Motor neuron (in vitro differentiated cells): ENCODE data around the gene CAMK1G. TPM values are rescaled to one million over a fixed set of nuclear protein-coding genes. Genes with fewer than 3 reads are reported as not detected.

Experiments used
- ATAC-seq, 8 experiments: fragments of 200-7000 bp; cut with Tn5 transposase; replicated peaks in 6 of 8; 2 replicates each; pipeline ENCODE4 v1.8.0; 2021; ENCODE audit warnings: mild to moderate bottlenecking in 8 of 8, moderate library complexity in 8 of 8
- H3K27ac ChIP-seq, 2 donors: fragments of 250-450 bp; sonication (Bioruptor Pico); 2 replicates each; pipeline ENCODE4 v1.9.0; 2021; ENCODE audit warnings: antibody characterized with exemption in 2 of 2, mild to moderate bottlenecking in 2 of 2, moderate library complexity in 1 of 2
- H3K4me1 ChIP-seq, 2 donors: fragments of 250-450 bp; sonication (Bioruptor Pico); replicated peaks in 1 of 2; 2 replicates each; pipeline ENCODE4 v1.6.1; 2021; ENCODE audit warnings: antibody characterized with exemption in 2 of 2, mild to moderate bottlenecking in 2 of 2, moderate library complexity in 1 of 2
- H3K4me3 ChIP-seq, 5 donors: fragments of 250-450 bp; sonication (Bioruptor Pico); 2 replicates each; pipeline ENCODE4 v1.9.0; 2021; ENCODE audit warnings: antibody characterized with exemption in 5 of 5, mild to moderate bottlenecking in 5 of 5, moderate library complexity in 4 of 5
- WGBS, 10 experiments: fragments of 450-650 bp; shearing (Covaris generic); methylation state at CpG; one replicate each; pipeline ENCODE4 v1.0.0; 2022; 5-methylcytosine and 5-hydroxymethylcytosine counted together
- in situ Hi-C, 9 experiments: fragments of 400-800 bp; cut with MboI; loops; one replicate each; pipeline ENCODE4 v1.15.0; 2021; ENCODE audit warnings: low sequenced_read_pairs in 9 of 9, low pct_unique_long_range_greater_than_20kb in 2 of 9; ENCODE audit not compliant: unreplicated experiment in 9 of 9
- total RNA-seq, 8 experiments: library from RNA; unstranded; fragments of 300-600 nt; gene quantifications; 2 replicates each; pipeline versions ENCODE4 v1.2.3 to v1.2.4, GENCODE V29; 2022

CAMK1G gene
- total RNA-seq, 8 experiments from 2014 or later = 0.21 to 7.0 (median 4.3) TPM; not detected in 2

DNA sequence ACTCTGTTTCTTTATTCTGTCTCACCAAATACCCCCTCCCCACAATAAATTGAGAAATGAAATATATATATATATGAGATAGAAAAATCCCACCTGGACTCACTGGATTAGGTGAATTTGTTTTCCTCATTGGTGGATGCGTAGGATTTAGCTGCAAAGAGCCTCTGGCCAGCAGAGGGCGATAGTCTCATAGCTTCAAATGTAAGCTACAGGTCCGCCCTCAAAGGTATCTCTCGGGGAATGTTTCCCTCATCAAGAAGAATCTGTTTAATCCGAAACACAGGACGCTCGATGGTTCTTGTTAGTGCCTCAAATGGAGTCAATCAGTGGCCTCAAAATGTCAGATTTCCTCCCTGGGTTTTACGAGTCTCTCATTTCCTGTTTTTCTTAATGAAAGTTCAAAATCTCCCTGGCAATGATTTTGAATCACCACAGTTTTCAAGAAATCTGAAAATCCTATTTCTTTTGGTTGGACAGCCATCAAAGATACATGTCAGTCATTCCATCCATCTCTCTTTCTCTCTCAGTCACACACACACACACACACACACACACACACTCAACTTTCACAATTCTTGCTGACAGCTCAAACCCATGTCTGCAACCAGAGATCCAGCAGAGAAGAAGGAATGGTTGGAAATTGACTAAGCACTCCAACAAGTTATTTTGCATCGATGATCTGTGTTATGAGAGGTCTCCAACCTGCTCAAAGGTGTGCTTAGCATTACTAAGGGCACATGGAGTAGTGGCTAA, 13.9 kb upstream of the CAMK1G start:
- in situ Hi-C loops = loop anchor here in 4 of 9 experiments (10.0 to 25.0 kb wide), 2 partner anchors 125 to 357 kb away; no protein-coding TSS in a partner anchor
- Histone ChIP-seq H3K27ac (no peak overlapping the region), H3K4me3 (no peak overlapping the region), H3K4me1 (peaks cover 3 to 4% of the 10 kb centered on the region in 2 donors)
- ATAC-seq = peak in 5 of 8 experiments; percentile 16 to 75 (median 36)
- 3 to 35% (median 17%) methylated on average over 3 to 9 of the region's 9 CpGs; no CpG with 5 or more reads in 2 of the 10 experiments for WGBS, 10 experiments

GRCh38 chr1:209570743-209571142, 12.8 kb upstream of the CAMK1G start:
- Histone ChIP-seq H3K4me1 (peaks cover 0 to 2% of the 10 kb centered on the region in 2 donors), H3K4me3 (no peak overlapping the region), H3K27ac (no peak overlapping the region)
- whole genome bisulfite sequencing, 10 experiments = 16 to 100% (median 61%) methylated on average over 1 to 3 of the region's 3 CpGs; no CpG with 5 or more reads in 1 of the 10 experiments
- ATAC-seq = no peak
- in situ Hi-C loops = loop anchor here in 4 of 9 experiments (10.0 to 25.0 kb wide), 2 partner anchors 124 to 358 kb away; no protein-coding TSS in a partner anchor

GRCh38 chr1:209576392-209577197, 6.9 kb upstream of the CAMK1G start:
- peak; percentile 99 to 100 (median 100) for ATAC-seq
- 0 to 33% (median 21%) methylated on average over 1 to 11 of the region's 12 CpGs; no CpG with 5 or more reads in 2 of the 10 experiments for WGBS, 10 experiments
- Histone ChIP-seq H3K4me3 (no peak overlapping the region), H3K4me1 (no peaks in the 10 kb centered on the region), H3K27ac (no peak overlapping the region)
- in situ Hi-C loops = loop anchor here in 6 of 9 experiments (5.0 to 25.0 kb wide), 3 partner anchors 111 to 171 kb away; partner anchors contain the start of gene G0S2 (in 3 of the 6)

DNA sequence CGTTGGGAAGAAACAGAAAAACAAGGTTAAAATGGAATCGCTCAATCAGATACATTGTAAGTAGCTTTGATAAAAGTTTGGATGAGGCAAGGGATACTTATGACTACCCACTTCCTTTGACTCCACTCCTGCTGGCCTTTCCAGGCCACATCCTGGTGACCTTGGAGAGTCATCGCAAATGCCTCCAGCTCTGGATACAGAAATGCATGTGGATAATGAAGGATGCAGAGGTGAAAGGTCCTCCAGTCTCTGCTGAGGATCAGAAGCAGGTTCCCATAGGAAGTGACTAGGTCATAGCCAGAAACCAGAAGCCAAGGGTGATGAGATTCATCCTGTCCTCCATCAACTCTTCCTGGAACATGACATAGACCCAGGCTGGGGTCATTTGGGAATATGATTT, 6.2 kb upstream of the CAMK1G start:
- Histone ChIP-seq H3K4me3 (no peak overlapping the region), H3K4me1 (no peaks in the 10 kb centered on the region), H3K27ac (no peak overlapping the region)
- 69 to 100% (median 92%) methylated on average over 1 to 3 of the region's 3 CpGs; no CpG with 5 or more reads in 2 of the 10 experiments for WGBS, 10 experiments
- in situ Hi-C loops = loop anchor here in 6 of 9 experiments (5.0 to 25.0 kb wide), 3 partner anchors 110 to 170 kb away; partner anchors contain the start of gene G0S2 (in 3 of the 6)
- ATAC-seq = no peak

- no peak for ATAC-seq
- in situ Hi-C loops = loop anchor here in 5 of 9 experiments (10.0 to 25.0 kb wide), 2 partner anchors 107 to 114 kb away; partner anchors contain the start of gene G0S2 (in 3 of the 5)
These were observed 2.9 kb upstream of the CAMK1G start for GRCh38 chr1:209580577-209580976.

DNA sequence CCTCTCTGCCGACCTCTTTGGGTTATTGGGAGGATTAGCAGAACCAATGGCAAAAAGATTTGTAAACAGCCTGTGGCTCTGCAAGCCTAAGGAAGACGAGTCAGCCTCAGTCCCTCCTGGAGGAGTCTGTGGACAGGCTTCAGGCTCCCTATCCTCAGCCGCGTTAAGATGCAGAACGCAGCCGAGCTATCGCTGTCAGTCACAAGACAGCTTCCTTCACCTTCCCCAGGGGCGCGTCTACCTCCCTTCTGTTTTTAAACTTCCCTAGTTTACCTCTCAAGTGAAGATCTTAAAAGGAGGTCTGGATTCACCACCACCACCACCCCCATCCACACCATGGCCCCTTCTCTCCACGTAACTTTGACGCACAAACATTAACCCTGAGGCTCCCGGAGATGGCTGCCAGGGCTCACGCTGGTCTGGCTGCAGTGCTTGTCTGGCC, 738 bp downstream of the CAMK1G start:
- 0 to 77% (median 45%) methylated on average over 1 to 13 of the region's 13 CpGs; no CpG with 5 or more reads in 2 of the 10 experiments for WGBS, 10 experiments
- H3K4me1 ChIP-seq = peaks cover 25 to 30% of the 10 kb centered on the region in 2 donors
- in situ Hi-C loops = loop anchor here in 5 of 9 experiments (10.0 to 25.0 kb wide), 2 partner anchors 103 to 111 kb away; partner anchors contain the start of gene G0S2 (in 3 of the 5)
- ATAC-seq = peak in 5 of 8 experiments; percentile 2 to 20 (median 12)
- peak overlapping the region; percentile 30 to 39 (median 38) for H3K4me3 ChIP-seq
- H3K27ac ChIP-seq = no peak overlapping the region

More at GRCh38 chr1:209580577-209580976, 2.9 kb upstream of the CAMK1G start:
- 67 to 100% (median 72%) methylated on average over 1 to 2 of the region's 2 CpGs; no CpG with 5 or more reads in 4 of the 10 experiments for WGBS, 10 experiments
- Histone ChIP-seq H3K4me3 (no peak overlapping the region), H3K27ac (no peak overlapping the region), H3K4me1 (peaks cover 21 to 23% of the 10 kb centered on the region in 2 donors)

GRCh38 chr1:209585197-209585596, 1.7 kb downstream of the CAMK1G start:
- Histone ChIP-seq H3K27ac (no peak overlapping the region), H3K4me1 (peaks cover 25 to 31% of the 10 kb centered on the region in 2 donors), H3K4me3 (peak overlapping the region in 4 of 5 donors; percentile 10 to 39 (median 12))
- no peak for ATAC-seq
- in situ Hi-C loops = loop anchor here in 5 of 9 experiments (10.0 to 25.0 kb wide), 2 partner anchors 102 to 110 kb away; partner anchors contain the start of gene G0S2 (in 3 of the 5)
- 20 to 67% (median 58%) methylated on average over 1 to 5 of the region's 5 CpGs; no CpG with 5 or more reads in 3 of the 10 experiments for WGBS, 10 experiments

DNA sequence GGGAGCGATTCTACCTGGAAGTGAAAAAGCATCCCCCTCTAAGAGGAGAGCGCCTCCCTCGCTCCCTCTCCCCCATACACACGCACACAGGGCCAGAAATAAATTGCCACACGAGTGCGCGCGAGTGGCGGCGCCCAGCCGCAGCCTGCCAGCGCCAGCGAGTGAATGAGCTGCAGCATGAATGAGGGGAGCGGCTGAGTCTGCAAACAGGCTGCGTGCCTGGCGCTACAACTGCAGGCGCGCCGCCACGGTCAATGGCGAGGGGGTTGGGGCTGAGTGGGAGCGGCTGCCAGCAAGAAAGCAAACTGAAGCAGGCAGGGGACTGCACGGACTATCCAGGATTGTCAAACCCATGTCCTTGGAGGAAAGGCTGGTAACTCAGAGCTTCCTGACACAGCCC, 2.2 kb downstream of the CAMK1G start:
- peak overlapping the region in 4 of 5 donors; percentile 10 to 16 (median 12) for H3K4me3 ChIP-seq
- H3K4me1 ChIP-seq = peaks cover 25 to 35% of the 10 kb centered on the region in 2 donors
- ATAC-seq = peak; percentile 69 to 77 (median 73)
- in situ Hi-C loops = loop anchor here in 5 of 9 experiments (10.0 to 25.0 kb wide), 2 partner anchors 102 to 109 kb away; partner anchors contain the start of gene G0S2 (in 3 of the 5)
- no peak overlapping the region for H3K27ac ChIP-seq
- 0 to 11% (median 0%) methylated on average over 1 to 16 of the region's 23 CpGs; no CpG with 5 or more reads in 2 of the 10 experiments for WGBS, 10 experiments

GRCh38 chr1:209586221-209586740, 2.8 kb downstream of the CAMK1G start:
- 0 to 89% (median 73%) methylated on average over 1 to 4 of the region's 4 CpGs; no CpG with 5 or more reads in 1 of the 10 experiments for WGBS, 10 experiments
- in situ Hi-C loops = loop anchor here in 5 of 9 experiments (10.0 to 25.0 kb wide), 2 partner anchors 101 to 109 kb away; partner anchors contain the start of gene G0S2 (in 3 of the 5)
- no peak for ATAC-seq
- H3K27ac ChIP-seq = no peak overlapping the region
- peaks cover 25 to 36% of the 10 kb centered on the region in 2 donors for H3K4me1 ChIP-seq
- H3K4me3 ChIP-seq = peak overlapping the region in 2 of 5 donors; percentile 13 to 16

DNA sequence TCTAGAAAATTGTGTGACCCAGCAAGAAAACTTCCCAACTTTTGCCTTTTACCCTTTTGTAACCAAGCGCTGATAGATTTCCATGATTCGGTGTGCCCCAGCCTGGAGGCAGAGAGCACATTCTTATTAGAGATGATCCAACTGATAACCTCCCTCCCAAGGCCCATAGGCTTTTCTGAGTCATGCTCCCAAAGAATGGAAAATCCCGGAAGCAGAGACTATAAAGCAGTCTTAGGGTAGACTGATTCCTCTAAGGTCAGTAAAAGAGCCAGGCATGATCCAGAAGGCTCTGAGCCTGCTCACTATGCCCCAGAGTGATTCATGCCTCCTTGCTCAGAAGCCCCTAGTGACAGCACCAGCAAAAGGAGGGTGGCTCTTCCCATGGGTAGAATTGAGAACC, 4.3 kb downstream of the CAMK1G start:
- no peak overlapping the region for H3K4me3 ChIP-seq
- no peak overlapping the region for H3K27ac ChIP-seq
- in situ Hi-C loops = loop anchor here in 5 of 9 experiments (10.0 to 25.0 kb wide), 2 partner anchors 100 to 107 kb away; partner anchors contain the start of gene G0S2 (in 3 of the 5)
- ATAC-seq = peak in 3 of 8 experiments; percentile 2 to 57 (median 19)
- WGBS, 10 experiments = 14 to 93% (median 75%) methylated on average over 1 to 3 of the region's 3 CpGs; no CpG with 5 or more reads in 2 of the 10 experiments
- peaks cover 25 to 36% of the 10 kb centered on the region in 2 donors for H3K4me1 ChIP-seq

GRCh38 chr1:209589440-209589839, 5.9 kb downstream of the CAMK1G start:
- H3K4me3 ChIP-seq = no peak overlapping the region
- no peak overlapping the region for H3K27ac ChIP-seq
- in situ Hi-C loops = loop anchor here in 5 of 9 experiments (10.0 to 25.0 kb wide), 2 partner anchors 98 to 105 kb away; partner anchors contain the start of gene G0S2 (in 3 of the 5)
- WGBS, 10 experiments = 40 to 100% (median 88%) methylated on average over 1 to 2 of the region's 2 CpGs; no CpG with 5 or more reads in 3 of the 10 experiments
- H3K4me1 ChIP-seq = peaks cover 15 to 24% of the 10 kb centered on the region in 2 donors
- peak in 1 of 8 experiments; percentile 12 for ATAC-seq
